ENCODE measurements around the gene PURB.

DNA sequence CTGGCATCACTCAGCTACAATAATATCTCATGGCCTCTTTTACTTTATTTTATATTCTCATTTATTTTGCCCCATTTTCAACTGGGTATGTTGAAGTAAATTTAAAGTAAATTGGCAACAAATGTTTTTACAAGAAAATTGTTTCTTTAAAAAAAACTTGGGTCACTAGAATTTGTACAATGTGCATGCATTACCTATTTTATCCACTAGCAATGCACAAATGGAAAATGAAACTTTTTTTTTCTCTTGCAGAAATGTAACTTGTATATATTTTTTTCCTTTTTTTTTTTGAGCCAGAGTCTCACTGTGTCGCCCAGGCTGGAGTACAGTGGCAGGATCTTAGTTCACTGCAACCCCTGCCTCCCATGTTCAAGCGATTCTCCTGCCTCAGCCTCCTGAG lies 27.2 kb downstream of the PURB start:
- TF ChIP-seq, protein P1, sequence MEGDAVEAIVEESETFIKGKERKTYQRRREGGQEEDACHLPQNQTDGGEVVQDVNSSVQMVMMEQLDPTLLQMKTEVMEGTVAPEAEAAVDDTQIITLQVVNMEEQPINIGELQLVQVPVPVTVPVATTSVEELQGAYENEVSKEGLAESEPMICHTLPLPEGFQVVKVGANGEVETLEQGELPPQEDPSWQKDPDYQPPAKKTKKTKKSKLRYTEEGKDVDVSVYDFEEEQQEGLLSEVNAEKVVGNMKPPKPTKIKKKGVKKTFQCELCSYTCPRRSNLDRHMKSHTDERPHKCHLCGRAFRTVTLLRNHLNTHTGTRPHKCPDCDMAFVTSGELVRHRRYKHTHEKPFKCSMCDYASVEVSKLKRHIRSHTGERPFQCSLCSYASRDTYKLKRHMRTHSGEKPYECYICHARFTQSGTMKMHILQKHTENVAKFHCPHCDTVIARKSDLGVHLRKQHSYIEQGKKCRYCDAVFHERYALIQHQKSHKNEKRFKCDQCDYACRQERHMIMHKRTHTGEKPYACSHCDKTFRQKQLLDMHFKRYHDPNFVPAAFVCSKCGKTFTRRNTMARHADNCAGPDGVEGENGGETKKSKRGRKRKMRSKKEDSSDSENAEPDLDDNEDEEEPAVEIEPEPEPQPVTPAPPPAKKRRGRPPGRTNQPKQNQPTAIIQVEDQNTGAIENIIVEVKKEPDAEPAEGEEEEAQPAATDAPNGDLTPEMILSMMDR (IDR thresholded peaks at IDR 0.05) = peak in 3 of 6 experiments; percentile 26 to 39 (median 35)
- TF ChIP-seq POLR2A (IDR thresholded peaks at IDR 0.05) = no peak

Data from esophagus squamous epithelium (tissue), 4 donors.